Measurements from ENCODE around the gene GSK3A. TPM values are rescaled to one million over a fixed set of nuclear protein-coding genes. Genes with fewer than 3 reads are reported as not detected.

Gene GSK3A
- total RNA-seq, 2 donors from 2014 or later: 12.5 to 14.5 TPM

GRCh38 chr19:42216653-42217519 is 25.5 kb downstream of the GSK3A start:
- ATAC-seq: peak; percentile 7
- H3K4me1 ChIP-seq: peaks cover 70% of the 10 kb centered on the region
- no peak for TF ChIP-seq CTCF (IDR thresholded peaks at IDR 0.05)
- TF ChIP-seq POLR2A (IDR thresholded peaks at IDR 0.05): peak; percentile 25 to 39 (median 33)
- intact Hi-C loops (cut with DNase I): no loop called here
- peak overlapping the region; percentile 91 to 97 (median 94) for H3K27ac ChIP-seq
- WGBS, 2 donors: 0% methylated on average over 19 to 70 of the region's 79 CpGs
- H3K36me3 ChIP-seq (replicated peaks in 1 of 2; ENCODE audit: insufficient read depth in 1 of 2, low read depth in 2 of 2): peaks cover 0 to 2% of the 10 kb centered on the region in 2 donors
- H3K9me3 ChIP-seq: no peaks in the 10 kb centered on the region
- DNase-seq: peak; percentile 45 to 59 (median 52)
- H3K27me3 ChIP-seq: no peaks in the 10 kb centered on the region
- peak overlapping the region; percentile 61 to 81 for H3K4me3 ChIP-seq

DNA sequence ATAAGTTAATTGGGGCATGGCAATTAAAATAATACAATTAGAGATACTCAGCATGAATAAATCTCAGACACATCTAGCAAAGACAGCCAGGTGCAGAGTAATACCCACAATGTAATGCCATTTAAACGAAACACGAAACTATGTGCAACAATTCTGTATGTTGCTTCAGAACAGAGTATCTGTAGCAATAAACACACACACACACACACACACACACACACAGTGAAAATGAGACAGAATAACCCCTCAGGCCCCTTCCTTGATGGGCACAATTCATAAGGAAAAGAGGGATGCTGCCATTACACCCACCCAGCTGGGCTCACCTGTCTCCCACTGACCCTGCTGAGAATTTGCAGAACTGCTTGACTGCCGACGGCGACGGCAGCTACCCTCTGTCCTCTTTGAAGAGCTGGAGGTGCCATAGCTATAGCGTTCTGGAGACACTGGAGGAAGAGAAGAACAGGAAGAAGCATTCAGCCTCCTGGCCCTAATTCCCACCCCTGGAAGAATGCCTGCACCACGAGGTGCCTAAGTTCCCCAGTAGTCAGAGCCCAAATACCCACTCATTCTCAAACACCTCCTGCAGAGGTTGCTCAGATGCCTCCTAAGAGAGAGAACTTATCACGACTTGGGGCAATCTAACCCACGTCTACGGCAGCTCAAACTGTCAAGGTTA is 27.5 kb downstream of the GSK3A start:
- Histone ChIP-seq H3K4me3 (no peak overlapping the region), H3K9me3 (no peaks in the 10 kb centered on the region), H3K4me1 (peaks cover 59% of the 10 kb centered on the region), H3K36me3 (replicated peaks in 1 of 2; ENCODE audit: insufficient read depth in 1 of 2, low read depth in 2 of 2) (peaks cover 0 to 3% of the 10 kb centered on the region in 2 donors), H3K27ac (no peak overlapping the region), H3K27me3 (no peaks in the 10 kb centered on the region)
- TF ChIP-seq POLR2A (IDR thresholded peaks at IDR 0.05): no peak
- no peak for TF ChIP-seq CTCF (IDR thresholded peaks at IDR 0.05)
- 64 to 65% methylated on average over 5 to 11 of the region's 11 CpGs for WGBS, 2 donors
- ATAC-seq: no peak
- DNase-seq: no peak
- intact Hi-C loops (cut with DNase I): no loop called here

DNA sequence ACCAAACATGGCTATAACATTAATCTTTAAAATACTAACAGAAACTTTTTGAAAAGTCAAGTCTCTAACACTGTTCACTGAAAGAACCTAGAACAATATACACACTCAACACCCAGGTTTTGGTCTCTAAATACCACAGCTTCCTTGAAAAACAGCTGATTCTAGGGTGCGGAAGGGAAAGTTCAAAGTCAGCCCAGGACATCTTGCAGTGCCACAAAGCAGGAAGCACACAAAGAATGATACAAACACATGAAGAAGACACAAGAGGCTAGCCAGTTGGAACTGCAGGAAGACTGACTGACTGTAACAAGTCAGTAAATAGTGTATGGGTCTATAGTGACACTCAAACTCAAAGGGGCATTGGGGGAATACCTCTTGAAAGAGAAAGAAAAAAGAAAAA is 29.5 kb downstream of the GSK3A start:
- Histone ChIP-seq H3K4me1 (peaks cover 47% of the 10 kb centered on the region), H3K27ac (no peak overlapping the region), H3K36me3 (replicated peaks in 1 of 2; ENCODE audit: insufficient read depth in 1 of 2, low read depth in 2 of 2) (peaks cover 9 to 21% of the 10 kb centered on the region in 2 donors), H3K9me3 (no peaks in the 10 kb centered on the region), H3K27me3 (no peaks in the 10 kb centered on the region), H3K4me3 (no peak overlapping the region)
- ATAC-seq: no peak
- intact Hi-C loops (cut with DNase I): no loop called here
- TF ChIP-seq CTCF (IDR thresholded peaks at IDR 0.05) (no peak), POLR2A (IDR thresholded peaks at IDR 0.05) (no peak)
- WGBS, 2 donors: 72 to 89% methylated on average over 1 of the region's 1 CpG
- no peak for DNase-seq

- Histone ChIP-seq H3K27ac (no peak overlapping the region), H3K4me3 (no peak overlapping the region), H3K9me3 (no peaks in the 10 kb centered on the region), H3K27me3 (no peaks in the 10 kb centered on the region), H3K36me3 (replicated peaks in 1 of 2; ENCODE audit: insufficient read depth in 1 of 2, low read depth in 2 of 2) (peaks cover 9 to 40% of the 10 kb centered on the region in 2 donors), H3K4me1 (peaks cover 16% of the 10 kb centered on the region)
- TF ChIP-seq CTCF (IDR thresholded peaks at IDR 0.05) (no peak), POLR2A (IDR thresholded peaks at IDR 0.05) (no peak)
- 46 to 65% methylated on average over 4 to 11 of the region's 11 CpGs for WGBS, 2 donors
- ATAC-seq: no peak
- intact Hi-C loops (cut with DNase I): no loop called here
- no peak for DNase-seq
Measured at GRCh38 chr19:42208612-42209011, 33.8 kb downstream of the GSK3A start.

Data from body of pancreas (tissue), 4 donors.